ENCODE data around the gene NFIA. TPM values are rescaled to one million over a fixed set of nuclear protein-coding genes. Genes with fewer than 3 reads are reported as not detected.

NFIA gene
- polyA plus RNA-seq, 3 donors = 3.9 to 25.9 (median 18.2) TPM

- WGBS, 3 donors = 85 to 91% (median 87%) methylated on average over 4 of the region's 4 CpGs
- H3K27ac ChIP-seq (ENCODE audit: low read depth, low read length) = no peak overlapping the region
These were observed 228.2 kb downstream of the NFIA start for GRCh38 chr1:61310538-61310937.

GRCh38 chr1:61313906-61314422 lies 231.6 kb downstream of the NFIA start:
- 64 to 84% (median 66%) methylated on average over 2 of the region's 2 CpGs for WGBS, 3 donors
- H3K27ac ChIP-seq (ENCODE audit: low read depth, low read length) = no peak overlapping the region

- WGBS, 3 donors = 89 to 94% (median 91%) methylated on average over 4 of the region's 4 CpGs
- H3K27ac ChIP-seq (ENCODE audit: low read depth, low read length) = no peak overlapping the region
These were observed 232.7 kb downstream of the NFIA start for GRCh38 chr1:61315011-61315410.

GRCh38 chr1:61316493-61316892 lies 234.1 kb downstream of the NFIA start:
- 74 to 90% (median 75%) methylated on average over 7 of the region's 7 CpGs for WGBS, 3 donors
- H3K27ac ChIP-seq (ENCODE audit: low read depth, low read length) = no peak overlapping the region

- WGBS, 3 donors = 40 to 46% (median 41%) methylated on average over 8 of the region's 8 CpGs
- H3K27ac ChIP-seq (ENCODE audit: low read depth, low read length) = no peak overlapping the region
These were observed 236.2 kb downstream of the NFIA start for GRCh38 chr1:61318319-61319125.

- WGBS, 3 donors = 84 to 98% (median 90%) methylated on average over 2 of the region's 2 CpGs
- H3K27ac ChIP-seq (ENCODE audit: low read depth, low read length) = no peak overlapping the region
These were observed 238.2 kb downstream of the NFIA start for GRCh38 chr1:61320575-61320974.

- no peak overlapping the region for H3K27ac ChIP-seq (ENCODE audit: low read depth, low read length)
- WGBS, 3 donors = 88 to 92% (median 91%) methylated on average over 7 of the region's 7 CpGs
These were observed 239.8 kb downstream of the NFIA start for GRCh38 chr1:61322008-61322744.

GRCh38 chr1:61322769-61323168 lies 240.4 kb downstream of the NFIA start:
- H3K27ac ChIP-seq (ENCODE audit: low read depth, low read length) = no peak overlapping the region

- no peak overlapping the region for H3K27ac ChIP-seq (ENCODE audit: low read depth, low read length)
- 65 to 94% (median 92%) methylated on average over 6 of the region's 6 CpGs for WGBS, 3 donors
These were observed 241.4 kb downstream of the NFIA start for GRCh38 chr1:61323681-61324328.

- 33 to 59% (median 54%) methylated on average over 2 of the region's 2 CpGs for WGBS, 3 donors
- no peak overlapping the region for H3K27ac ChIP-seq (ENCODE audit: low read depth, low read length)
These were observed 244.4 kb downstream of the NFIA start for GRCh38 chr1:61326713-61327112.

GRCh38 chr1:61327436-61327835 lies 245.1 kb downstream of the NFIA start:
- WGBS, 3 donors = 85 to 98% (median 97%) methylated on average over 5 of the region's 5 CpGs

GRCh38 chr1:61329556-61329955 lies 247.2 kb downstream of the NFIA start:
- 83 to 95% (median 95%) methylated on average over 4 of the region's 4 CpGs for WGBS, 3 donors

More at GRCh38 chr1:61327436-61327835, 245.1 kb downstream of the NFIA start:
- no peak overlapping the region for H3K27ac ChIP-seq (ENCODE audit: low read depth, low read length)

GRCh38 chr1:61330018-61330417 lies 247.7 kb downstream of the NFIA start:
- 89 to 95% (median 93%) methylated on average over 5 of the region's 5 CpGs for WGBS, 3 donors
- H3K27ac ChIP-seq (ENCODE audit: low read depth, low read length) = no peak overlapping the region

More at GRCh38 chr1:61329556-61329955, 247.2 kb downstream of the NFIA start:
- H3K27ac ChIP-seq (ENCODE audit: low read depth, low read length) = no peak overlapping the region

GRCh38 chr1:61330571-61330970 lies 248.2 kb downstream of the NFIA start:
- 96 to 100% (median 97%) methylated on average over 2 of the region's 2 CpGs for WGBS, 3 donors

GRCh38 chr1:61332196-61332753 lies 249.9 kb downstream of the NFIA start:
- H3K27ac ChIP-seq (ENCODE audit: low read depth, low read length) = no peak overlapping the region
- 29 to 61% (median 44%) methylated on average over 1 of the region's 1 CpG for WGBS, 3 donors

More at GRCh38 chr1:61330571-61330970, 248.2 kb downstream of the NFIA start:
- no peak overlapping the region for H3K27ac ChIP-seq (ENCODE audit: low read depth, low read length)

- 43 to 90% (median 86%) methylated on average over 1 of the region's 1 CpG for WGBS, 3 donors
- H3K27ac ChIP-seq (ENCODE audit: low read depth, low read length) = no peak overlapping the region
These were observed 250.4 kb downstream of the NFIA start for GRCh38 chr1:61332796-61333195.

- WGBS, 3 donors = 59 to 69% (median 60%) methylated on average over 14 of the region's 14 CpGs
These were observed 252.6 kb downstream of the NFIA start for GRCh38 chr1:61334718-61335589.

GRCh38 chr1:61337037-61337436 lies 254.7 kb downstream of the NFIA start:
- H3K27ac ChIP-seq (ENCODE audit: low read depth, low read length) = no peak overlapping the region
- WGBS, 3 donors = 48 to 57% (median 53%) methylated on average over 3 of the region's 3 CpGs

More at GRCh38 chr1:61334718-61335589, 252.6 kb downstream of the NFIA start:
- H3K27ac ChIP-seq (ENCODE audit: low read depth, low read length) = no peak overlapping the region

Data from adipose tissue (tissue), 3 donors.